Loucy (cell line): ENCODE data around the gene SF3B3.

Experiments used
- H2AFZ ChIP-seq: fragments of 200-600 bp; sonication (generic); 2 replicates; pipeline ENCODE4 v1.6.0; 2016; ENCODE audit warnings: antibody characterized with exemption, mild to moderate bottlenecking, low read length, moderate library complexity
- H3F3A ChIP-seq: fragments of 200-600 bp; 2 replicates; pipeline ENCODE4 v1.6.0; 2016; ENCODE audit warnings: antibody characterized with exemption, low read depth, mild to moderate bottlenecking
- H3K27me3 ChIP-seq: fragments of 200-600 bp; sonication (generic); 2 replicates; pipeline ENCODE4 v1.6.1; 2014; ENCODE audit warnings: low read length, mild to moderate bottlenecking; ENCODE audit not compliant: insufficient read depth, poor library complexity, severe bottlenecking
- H3K36me3 ChIP-seq: fragments of 200-600 bp; sonication (generic); 2 replicates; pipeline ENCODE4 v1.6.1; 2016; ENCODE audit warnings: low read length; ENCODE audit not compliant: insufficient read depth
- H3K4me1 ChIP-seq: fragments of 200-600 bp; sonication (generic); 2 replicates; pipeline ENCODE4 v1.5.1; 2014; ENCODE audit warnings: low read length, mild to moderate bottlenecking; ENCODE audit not compliant: insufficient read depth, poor library complexity, severe bottlenecking
- H3K4me2 ChIP-seq: fragments of 200-600 bp; sonication (generic); 2 replicates; pipeline ENCODE4 v1.6.0; 2014; ENCODE audit warnings: antibody characterized with exemption, low read length, low read depth, mild to moderate bottlenecking; ENCODE audit not compliant: poor library complexity, severe bottlenecking
- H3K4me3 ChIP-seq: fragments of 200-600 bp; sonication (generic); 2 replicates; pipeline ENCODE4 v1.5.1; 2014; ENCODE audit warnings: low read length, mild to moderate bottlenecking, mixed read lengths; ENCODE audit not compliant: poor library complexity, severe bottlenecking
- H3K79me2 ChIP-seq: fragments of 200-600 bp; sonication (generic); 2 replicates; pipeline ENCODE4 v1.6.1; 2014; ENCODE audit warnings: low read length; ENCODE audit not compliant: insufficient read depth
- H3K9ac ChIP-seq: fragments of 200-600 bp; sonication (generic); 2 replicates; pipeline ENCODE4 v1.6.0; 2014; ENCODE audit warnings: mild to moderate bottlenecking, low read depth, low read length, moderate library complexity; ENCODE audit not compliant: poor library complexity, severe bottlenecking
- H3K9me2 ChIP-seq: fragments of 200-600 bp; sonication (generic); replicated peaks from 2 replicates; pipeline ENCODE4 v1.6.1; 2016; ENCODE audit warnings: low read depth, low read length, mixed read lengths
- H3K9me3 ChIP-seq: fragments of 200-600 bp; sonication (generic); 2 replicates; pipeline ENCODE4 v1.6.1; 2014; ENCODE audit warnings: mild to moderate bottlenecking, antibody characterized with exemption, low read length, low read depth; ENCODE audit not compliant: insufficient read depth
- H4K20me1 ChIP-seq: fragments of 200-600 bp; sonication (generic); 2 replicates; pipeline ENCODE4 v1.6.0; 2014; ENCODE audit warnings: antibody characterized with exemption, low read length, mild to moderate bottlenecking; ENCODE audit not compliant: insufficient read depth, poor library complexity, severe bottlenecking
- EZH2phosphoT487 ChIP-seq: fragments of 200-600 bp; IDR thresholded peaks from 2 replicates; pipeline ENCODE4 v1.6.1; 2018; ENCODE audit warnings: antibody characterized with exemption, mild to moderate bottlenecking, moderate library complexity, borderline replicate concordance
- TF ChIP-seq, protein P1 (sequence below): fragments of 200-600 bp; sonication (generic); conservative IDR thresholded peaks from 2 replicates; pipeline ENCODE4 v1.5.1; 2014; ENCODE audit warnings: mild to moderate bottlenecking, antibody characterized with exemption, low read length

The SF3B3 gene

DNA sequence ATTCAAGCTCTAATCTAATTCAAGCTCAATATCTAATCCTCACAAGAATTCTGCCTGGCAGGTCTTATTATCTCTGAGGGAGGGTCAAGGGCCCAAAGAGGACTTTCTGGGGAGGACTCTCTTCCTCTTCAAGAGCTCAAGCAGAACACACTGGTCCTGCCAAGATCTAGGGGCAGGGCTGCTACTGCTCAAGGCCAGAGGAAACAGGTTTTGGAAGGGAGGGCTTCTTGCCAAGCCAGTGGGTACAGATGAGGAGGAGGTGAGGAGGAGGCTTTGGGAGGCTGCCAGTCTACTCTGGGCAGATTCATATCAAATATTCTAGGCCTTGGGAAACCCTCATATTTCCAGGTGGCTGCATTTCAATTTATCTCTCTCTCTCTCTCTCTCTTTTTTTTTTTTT, 71.0 kb downstream of the SF3B3 start:
- Histone ChIP-seq H3K36me3 (no peaks in the 10 kb centered on the region), H2AFZ (no peak overlapping the region), H3F3A (no peaks in the 10 kb centered on the region), H3K4me3 (no peak overlapping the region), H3K9me2 (no peaks in the 10 kb centered on the region), H3K79me2 (no peaks in the 10 kb centered on the region), H3K27me3 (no peaks in the 10 kb centered on the region), H4K20me1 (no peaks in the 10 kb centered on the region), H3K9me3 (no peaks in the 10 kb centered on the region), H3K9ac (no peak overlapping the region), H3K4me1 (no peaks in the 10 kb centered on the region), H3K4me2 (no peak overlapping the region)
- TF ChIP-seq EZH2phosphoT487: no peak
- TF ChIP-seq, protein P1, sequence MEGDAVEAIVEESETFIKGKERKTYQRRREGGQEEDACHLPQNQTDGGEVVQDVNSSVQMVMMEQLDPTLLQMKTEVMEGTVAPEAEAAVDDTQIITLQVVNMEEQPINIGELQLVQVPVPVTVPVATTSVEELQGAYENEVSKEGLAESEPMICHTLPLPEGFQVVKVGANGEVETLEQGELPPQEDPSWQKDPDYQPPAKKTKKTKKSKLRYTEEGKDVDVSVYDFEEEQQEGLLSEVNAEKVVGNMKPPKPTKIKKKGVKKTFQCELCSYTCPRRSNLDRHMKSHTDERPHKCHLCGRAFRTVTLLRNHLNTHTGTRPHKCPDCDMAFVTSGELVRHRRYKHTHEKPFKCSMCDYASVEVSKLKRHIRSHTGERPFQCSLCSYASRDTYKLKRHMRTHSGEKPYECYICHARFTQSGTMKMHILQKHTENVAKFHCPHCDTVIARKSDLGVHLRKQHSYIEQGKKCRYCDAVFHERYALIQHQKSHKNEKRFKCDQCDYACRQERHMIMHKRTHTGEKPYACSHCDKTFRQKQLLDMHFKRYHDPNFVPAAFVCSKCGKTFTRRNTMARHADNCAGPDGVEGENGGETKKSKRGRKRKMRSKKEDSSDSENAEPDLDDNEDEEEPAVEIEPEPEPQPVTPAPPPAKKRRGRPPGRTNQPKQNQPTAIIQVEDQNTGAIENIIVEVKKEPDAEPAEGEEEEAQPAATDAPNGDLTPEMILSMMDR: no peak

GRCh38 chr16:70597135-70597835, 73.7 kb downstream of the SF3B3 start:
- no peak overlapping the region for H3K4me2 ChIP-seq
- H3K36me3 ChIP-seq: no peaks in the 10 kb centered on the region
- H3K9me2 ChIP-seq: no peaks in the 10 kb centered on the region
- no peaks in the 10 kb centered on the region for H3K9me3 ChIP-seq
- H3K9ac ChIP-seq: no peak overlapping the region
- no peak overlapping the region for H3K4me3 ChIP-seq
- no peaks in the 10 kb centered on the region for H3K4me1 ChIP-seq
- no peaks in the 10 kb centered on the region for H4K20me1 ChIP-seq
- no peak for TF ChIP-seq EZH2phosphoT487
- TF ChIP-seq, protein P1: no peak
- no peak overlapping the region for H2AFZ ChIP-seq
- H3F3A ChIP-seq: no peaks in the 10 kb centered on the region
- no peaks in the 10 kb centered on the region for H3K79me2 ChIP-seq
- no peaks in the 10 kb centered on the region for H3K27me3 ChIP-seq

- no peak overlapping the region for H2AFZ ChIP-seq
- no peaks in the 10 kb centered on the region for H4K20me1 ChIP-seq
- H3K4me2 ChIP-seq: no peak overlapping the region
- H3K4me1 ChIP-seq: no peaks in the 10 kb centered on the region
- no peak overlapping the region for H3K4me3 ChIP-seq
- H3K9me3 ChIP-seq: no peaks in the 10 kb centered on the region
- H3K9me2 ChIP-seq: no peaks in the 10 kb centered on the region
- no peaks in the 10 kb centered on the region for H3K36me3 ChIP-seq
- no peaks in the 10 kb centered on the region for H3F3A ChIP-seq
- TF ChIP-seq, protein P1: no peak
- no peak for TF ChIP-seq EZH2phosphoT487
- H3K9ac ChIP-seq: no peak overlapping the region
- H3K79me2 ChIP-seq: no peaks in the 10 kb centered on the region
- no peaks in the 10 kb centered on the region for H3K27me3 ChIP-seq
These were observed 75.4 kb downstream of the SF3B3 start for GRCh38 chr16:70598937-70599503.
